Neural cell (in vitro differentiated cells): ENCODE measurements around the gene NFIA. TPM values are rescaled to one million over a fixed set of nuclear protein-coding genes. Genes with fewer than 3 reads are reported as not detected.

Experiments
- H2AFZ ChIP-seq: fragments of 200-600, 300-800 bp; sonication (generic), shearing (Covaris generic); 2 replicates; pipeline ENCODE4 v1.6.0; 2014; ENCODE audit warnings: low read depth, mild to moderate bottlenecking, antibody characterized with exemption, low read length, moderate library complexity
- H3F3A ChIP-seq: fragments of 200-600 bp; shearing (Covaris generic); 2 replicates; pipeline ENCODE4 v1.6.1; 2016; ENCODE audit warnings: mild to moderate bottlenecking, moderate library complexity, mixed read lengths, antibody characterized with exemption, low read length; ENCODE audit not compliant: insufficient read depth, poor library complexity, severe bottlenecking
- H3K27ac ChIP-seq: fragments of 200-600, 300-800 bp; sonication (generic), shearing (Covaris generic); 2 replicates; pipeline ENCODE4 v1.5.1; 2014; ENCODE audit warnings: mild to moderate bottlenecking, low read length, moderate library complexity
- H3K27me3 ChIP-seq: fragments of 300-800, 200-600 bp; sonication (generic), shearing (Covaris generic); 2 replicates; pipeline ENCODE4 v1.6.0; 2014; ENCODE audit warnings: mild to moderate bottlenecking, low read depth, low read length, moderate library complexity; ENCODE audit not compliant: insufficient read depth
- H3K36me3 ChIP-seq: fragments of 300-800, 200-600 bp; sonication (generic), shearing (Covaris generic); 2 replicates; pipeline ENCODE4 v1.5.1; 2014; ENCODE audit warnings: mild to moderate bottlenecking, antibody characterized with exemption, low read length, moderate library complexity; ENCODE audit not compliant: insufficient read depth
- H3K4me2 ChIP-seq: fragments of 300-800, 200-600 bp; sonication (generic), shearing (Covaris generic); 2 replicates; pipeline ENCODE4 v1.6.0; 2014; ENCODE audit warnings: mild to moderate bottlenecking, low read length
- H3K4me3 ChIP-seq: fragments of 300-800, 200-600 bp; sonication (generic), shearing (Covaris generic); 2 replicates; pipeline ENCODE4 v1.5.1; 2014; ENCODE audit warnings: mild to moderate bottlenecking, low read length, moderate library complexity
- H3K79me2 ChIP-seq: fragments of 200-600 bp; shearing (Covaris generic); replicated peaks from 2 replicates; pipeline ENCODE4 v1.6.0; 2014; ENCODE audit warnings: mild to moderate bottlenecking, low read length, moderate library complexity; ENCODE audit not compliant: insufficient read depth
- H3K9ac ChIP-seq: fragments of 300-800, 200-600 bp; sonication (generic), shearing (Covaris generic); 2 replicates; pipeline ENCODE4 v1.6.1; 2016; ENCODE audit warnings: mild to moderate bottlenecking, low read length, mixed read lengths
- H3K9me2 ChIP-seq: fragments of 200-600 bp; shearing (Covaris generic); 2 replicates; pipeline ENCODE4 v1.6.1; 2016; ENCODE audit warnings: mild to moderate bottlenecking, low read length, mixed read lengths; ENCODE audit not compliant: insufficient read depth
- H3K9me3 ChIP-seq: fragments of 200-600, 300-800 bp; sonication (generic), shearing (Covaris generic); 2 replicates; pipeline ENCODE4 v1.6.1; 2016; ENCODE audit warnings: mild to moderate bottlenecking, mixed run types, low read length, moderate library complexity, mixed read lengths
- H4K20me1 ChIP-seq: fragments of 200-600 bp; shearing (Covaris generic); 2 replicates; pipeline ENCODE4 v1.6.1; 2016; ENCODE audit warnings: mild to moderate bottlenecking, mixed run types; ENCODE audit not compliant: insufficient read depth
- CTCF ChIP-seq: fragments of 450-650 bp; IDR thresholded peaks from 2 replicates; pipeline ENCODE4 v1.5.1; 2014; ENCODE audit warnings: antibody characterized with exemption, mild to moderate bottlenecking, moderate library complexity; ENCODE audit not compliant: poor library complexity, severe bottlenecking
- EP300 ChIP-seq: fragments of 450-650 bp; conservative IDR thresholded peaks from 2 replicates; pipeline ENCODE4 v1.6.1; 2014; ENCODE audit warnings: antibody characterized with exemption, mild to moderate bottlenecking, moderate library complexity; ENCODE audit not compliant: poor library complexity, severe bottlenecking
- EZH2 ChIP-seq: fragments of 200-600, 300-800 bp; shearing (Covaris generic), sonication (generic); IDR thresholded peaks from 2 replicates; pipeline ENCODE4 v1.6.1; 2014; ENCODE audit warnings: antibody characterized with exemption, low read length, borderline replicate concordance, mild to moderate bottlenecking; ENCODE audit not compliant: insufficient read depth, poor library complexity, severe bottlenecking
- MXI1 ChIP-seq: fragments of 450-650 bp; conservative IDR thresholded peaks from 2 replicates; pipeline ENCODE4 v1.6.1; 2014; ENCODE audit warnings: antibody characterized with exemption, mild to moderate bottlenecking; ENCODE audit not compliant: poor library complexity, severe bottlenecking
- POLR2AphosphoS5 ChIP-seq: IDR thresholded peaks from 2 replicates; pipeline ENCODE4 v1.6.1; 2012
- RAD21 ChIP-seq: fragments of 450-650 bp; conservative IDR thresholded peaks from 2 replicates; pipeline ENCODE4 v1.6.1; 2014; ENCODE audit warnings: antibody characterized with exemption, mild to moderate bottlenecking, moderate library complexity
- REST ChIP-seq: IDR thresholded peaks from 2 replicates; pipeline ENCODE4 v1.6.1; 2012; ENCODE audit warnings: borderline replicate concordance
- SMC3 ChIP-seq: fragments of 450-650 bp; conservative IDR thresholded peaks from 2 replicates; pipeline ENCODE4 v1.6.1; 2014; ENCODE audit warnings: antibody characterized with exemption, mild to moderate bottlenecking, moderate library complexity; ENCODE audit not compliant: poor library complexity
- TAF1 ChIP-seq: IDR thresholded peaks from 2 replicates; pipeline ENCODE4 v1.6.1; 2012; ENCODE audit warnings: low read depth
- polyA plus RNA-seq: library from polyadenylated mRNA; depleted of rRNA; stranded (reverse); fragments of >200 nt; gene quantifications from 2 replicates; pipeline ENCODE4 v1.2.3, GENCODE V29; 2014

The NFIA gene
- polyA plus RNA-seq, 1 donor from 2014 or later = 0.47 TPM

GRCh38 chr1:61193808-61194207 lies 111.4 kb downstream of the NFIA start:
- no peaks in the 10 kb centered on the region for H3K27me3 ChIP-seq
- no peaks in the 10 kb centered on the region for H3K9me2 ChIP-seq
- no peak overlapping the region for H2AFZ ChIP-seq
- H3K36me3 ChIP-seq = no peaks in the 10 kb centered on the region
- no peak overlapping the region for H3K9ac ChIP-seq
- H3K27ac ChIP-seq = no peak overlapping the region
- H3F3A ChIP-seq = no peaks in the 10 kb centered on the region
- H4K20me1 ChIP-seq = no peaks in the 10 kb centered on the region
- H3K4me3 ChIP-seq = no peak overlapping the region
- H3K79me2 ChIP-seq = no peaks in the 10 kb centered on the region
- no peak overlapping the region for H3K4me2 ChIP-seq
- H3K9me3 ChIP-seq = no peaks in the 10 kb centered on the region
- TF ChIP-seq EP300 (no peak), TAF1 (no peak), EZH2 (no peak), SMC3 (no peak), REST (no peak), CTCF (no peak), MXI1 (no peak), POLR2AphosphoS5 (no peak)

- H3K9me2 ChIP-seq = no peaks in the 10 kb centered on the region
- no peak overlapping the region for H3K9ac ChIP-seq
- no peaks in the 10 kb centered on the region for H3K36me3 ChIP-seq
- no peaks in the 10 kb centered on the region for H3F3A ChIP-seq
- no peaks in the 10 kb centered on the region for H4K20me1 ChIP-seq
- no peaks in the 10 kb centered on the region for H3K9me3 ChIP-seq
- no peak overlapping the region for H2AFZ ChIP-seq
- TF ChIP-seq EZH2 (no peak), RAD21 (no peak), MXI1 (no peak), POLR2AphosphoS5 (no peak), EP300 (no peak), CTCF (no peak), REST (no peak), SMC3 (no peak), TAF1 (no peak)
- no peak overlapping the region for H3K4me2 ChIP-seq
- no peak overlapping the region for H3K4me3 ChIP-seq
- H3K27ac ChIP-seq = no peak overlapping the region
- no peaks in the 10 kb centered on the region for H3K79me2 ChIP-seq
- no peaks in the 10 kb centered on the region for H3K27me3 ChIP-seq
Observed at GRCh38 chr1:61198554-61198953, 116.2 kb downstream of the NFIA start.
